Measurements from ENCODE around the gene SMARCE1.

SMARCE1 gene

GRCh38 chr17:40606548-40607353 lies 40.9 kb downstream of the SMARCE1 start:
- Histone ChIP-seq H3K9me3 (ENCODE audit: control insufficient read depth, low read length) (no peaks in the 10 kb centered on the region), H2BK15ac (ENCODE audit: low read depth, poor library complexity, severe bottlenecking) (no peak overlapping the region), H3K4ac (ENCODE audit: low read depth in 1 of 2, low read length in 2 of 2) (no peak overlapping the region), H3K9ac (ENCODE audit: low read length) (no peak overlapping the region), H3K79me1 (replicated peaks; ENCODE audit: low read length, poor library complexity, severe bottlenecking) (no peaks in the 10 kb centered on the region), H4K91ac (ENCODE audit: low read length) (no peak overlapping the region), H2BK5ac (ENCODE audit: low read depth, low read length, poor library complexity, severe bottlenecking) (no peak overlapping the region), H3K4me2 (ENCODE audit: low read length, poor library complexity, severe bottlenecking) (no peak overlapping the region), H3K36me3 (ENCODE audit: control insufficient read depth in 1 of 2, insufficient read depth in 2 of 2, low read depth in 1 of 2, low read length in 2 of 2) (no peaks in the 10 kb centered on the region), H2BK120ac (ENCODE audit: low read depth, low read length) (no peak overlapping the region), H3K27ac (ENCODE audit: low read length, poor library complexity, severe bottlenecking) (no peak overlapping the region), H3K4me1 (ENCODE audit: control insufficient read depth, insufficient read depth, low read depth, low read length) (peaks cover 4% of the 10 kb centered on the region), H3K23ac (ENCODE audit: low read length in 2 of 2) (no peak overlapping the region), H2AFZ (ENCODE audit: low read depth, low read length) (no peak overlapping the region), H3K14ac (ENCODE audit: low read length in 2 of 2) (no peak overlapping the region), H2BK12ac (ENCODE audit: low read length in 2 of 2) (no peak overlapping the region), H2AK5ac (ENCODE audit: low read length, severe bottlenecking) (no peak overlapping the region), H3K27me3 (ENCODE audit: control insufficient read depth in 1 of 2, insufficient read depth in 1 of 2, low read length in 2 of 2) (peaks cover 0 to 16% of the 10 kb centered on the region in 2 experiments), H3K4me3 (ENCODE audit: insufficient read depth in 1 of 2, low read depth in 1 of 2, low read length in 2 of 2) (no peak overlapping the region), H4K8ac (ENCODE audit: low read length) (no peak overlapping the region), H3K18ac (ENCODE audit: low read depth in 1 of 2, low read length in 2 of 2) (no peak overlapping the region)
- 84% methylated on average over 9 of the region's 10 CpGs for WGBS
- no peak for DNase-seq

- Histone ChIP-seq H2AFZ (ENCODE audit: low read depth, low read length) (no peak overlapping the region), H3K27me3 (ENCODE audit: control insufficient read depth in 1 of 2, insufficient read depth in 1 of 2, low read length in 2 of 2) (peaks cover 0 to 16% of the 10 kb centered on the region in 2 experiments), H3K14ac (ENCODE audit: low read length in 2 of 2) (no peak overlapping the region), H3K79me1 (replicated peaks; ENCODE audit: low read length, poor library complexity, severe bottlenecking) (no peaks in the 10 kb centered on the region), H2BK12ac (ENCODE audit: low read length in 2 of 2) (no peak overlapping the region), H3K23ac (ENCODE audit: low read length in 2 of 2) (no peak overlapping the region), H4K91ac (ENCODE audit: low read length) (no peak overlapping the region), H3K18ac (ENCODE audit: low read depth in 1 of 2, low read length in 2 of 2) (no peak overlapping the region), H3K9me3 (ENCODE audit: control insufficient read depth, low read length) (no peaks in the 10 kb centered on the region), H3K9ac (ENCODE audit: low read length) (no peak overlapping the region), H2AK5ac (ENCODE audit: low read length, severe bottlenecking) (no peak overlapping the region), H3K4me1 (ENCODE audit: control insufficient read depth, insufficient read depth, low read depth, low read length) (no peaks in the 10 kb centered on the region), H2BK120ac (ENCODE audit: low read depth, low read length) (no peak overlapping the region), H3K4me3 (ENCODE audit: insufficient read depth in 1 of 2, low read depth in 1 of 2, low read length in 2 of 2) (no peak overlapping the region), H3K4me2 (ENCODE audit: low read length, poor library complexity, severe bottlenecking) (no peak overlapping the region), H3K4ac (ENCODE audit: low read depth in 1 of 2, low read length in 2 of 2) (no peak overlapping the region), H2BK5ac (ENCODE audit: low read depth, low read length, poor library complexity, severe bottlenecking) (no peak overlapping the region), H4K8ac (ENCODE audit: low read length) (no peak overlapping the region), H3K27ac (ENCODE audit: low read length, poor library complexity, severe bottlenecking) (no peak overlapping the region), H3K36me3 (ENCODE audit: control insufficient read depth in 1 of 2, insufficient read depth in 2 of 2, low read depth in 1 of 2, low read length in 2 of 2) (no peaks in the 10 kb centered on the region), H2BK15ac (ENCODE audit: low read depth, poor library complexity, severe bottlenecking) (no peak overlapping the region)
- no peak for DNase-seq
- WGBS = 91% methylated on average over 6 of the region's 6 CpGs
Observed at GRCh38 chr17:40605306-40605705, 42.3 kb downstream of the SMARCE1 start.

- H3K36me3 ChIP-seq (ENCODE audit: control insufficient read depth in 1 of 2, insufficient read depth in 2 of 2, low read depth in 1 of 2, low read length in 2 of 2) = no peaks in the 10 kb centered on the region
- H2BK12ac ChIP-seq (ENCODE audit: low read length in 2 of 2) = no peak overlapping the region
- no peak overlapping the region for H4K91ac ChIP-seq (ENCODE audit: low read length)
- H3K4ac ChIP-seq (ENCODE audit: low read depth in 1 of 2, low read length in 2 of 2) = no peak overlapping the region
- H2AK5ac ChIP-seq (ENCODE audit: low read length, severe bottlenecking) = no peak overlapping the region
- H3K14ac ChIP-seq (ENCODE audit: low read length in 2 of 2) = no peak overlapping the region
- H2BK15ac ChIP-seq (ENCODE audit: low read depth, poor library complexity, severe bottlenecking) = no peak overlapping the region
- no peak for DNase-seq
- H3K9me3 ChIP-seq (ENCODE audit: control insufficient read depth, low read length) = no peaks in the 10 kb centered on the region
- no peaks in the 10 kb centered on the region for H3K79me1 ChIP-seq (replicated peaks; ENCODE audit: low read length, poor library complexity, severe bottlenecking)
- no peaks in the 10 kb centered on the region for H3K4me1 ChIP-seq (ENCODE audit: control insufficient read depth, insufficient read depth, low read depth, low read length)
- no peak overlapping the region for H2BK120ac ChIP-seq (ENCODE audit: low read depth, low read length)
- H3K27me3 ChIP-seq (ENCODE audit: control insufficient read depth in 1 of 2, insufficient read depth in 1 of 2, low read length in 2 of 2) = peaks cover 0 to 15% of the 10 kb centered on the region in 2 experiments
- no peak overlapping the region for H3K9ac ChIP-seq (ENCODE audit: low read length)
- no peak overlapping the region for H2BK5ac ChIP-seq (ENCODE audit: low read depth, low read length, poor library complexity, severe bottlenecking)
- H3K4me2 ChIP-seq (ENCODE audit: low read length, poor library complexity, severe bottlenecking) = no peak overlapping the region
- H2AFZ ChIP-seq (ENCODE audit: low read depth, low read length) = no peak overlapping the region
- H4K8ac ChIP-seq (ENCODE audit: low read length) = no peak overlapping the region
- no peak overlapping the region for H3K4me3 ChIP-seq (ENCODE audit: insufficient read depth in 1 of 2, low read depth in 1 of 2, low read length in 2 of 2)
- H3K23ac ChIP-seq (ENCODE audit: low read length in 2 of 2) = no peak overlapping the region
- H3K27ac ChIP-seq (ENCODE audit: low read length, poor library complexity, severe bottlenecking) = no peak overlapping the region
- no peak overlapping the region for H3K18ac ChIP-seq (ENCODE audit: low read depth in 1 of 2, low read length in 2 of 2)
- WGBS = 87% methylated on average over 7 of the region's 8 CpGs
Observed at GRCh38 chr17:40604327-40605080, 43.1 kb downstream of the SMARCE1 start.

All from mesenchymal stem cell (in vitro differentiated cells and primary cell).